Fibroblast of peridontal ligament (primary cell): ENCODE measurements around the gene ZBTB48.

Source experiments
- DNase-seq: peaks from one replicate; pipeline ENCODE4 v3.0.0-alpha.2; 2010; ENCODE audit errors: extremely low read depth

Gene ZBTB48

DNA sequence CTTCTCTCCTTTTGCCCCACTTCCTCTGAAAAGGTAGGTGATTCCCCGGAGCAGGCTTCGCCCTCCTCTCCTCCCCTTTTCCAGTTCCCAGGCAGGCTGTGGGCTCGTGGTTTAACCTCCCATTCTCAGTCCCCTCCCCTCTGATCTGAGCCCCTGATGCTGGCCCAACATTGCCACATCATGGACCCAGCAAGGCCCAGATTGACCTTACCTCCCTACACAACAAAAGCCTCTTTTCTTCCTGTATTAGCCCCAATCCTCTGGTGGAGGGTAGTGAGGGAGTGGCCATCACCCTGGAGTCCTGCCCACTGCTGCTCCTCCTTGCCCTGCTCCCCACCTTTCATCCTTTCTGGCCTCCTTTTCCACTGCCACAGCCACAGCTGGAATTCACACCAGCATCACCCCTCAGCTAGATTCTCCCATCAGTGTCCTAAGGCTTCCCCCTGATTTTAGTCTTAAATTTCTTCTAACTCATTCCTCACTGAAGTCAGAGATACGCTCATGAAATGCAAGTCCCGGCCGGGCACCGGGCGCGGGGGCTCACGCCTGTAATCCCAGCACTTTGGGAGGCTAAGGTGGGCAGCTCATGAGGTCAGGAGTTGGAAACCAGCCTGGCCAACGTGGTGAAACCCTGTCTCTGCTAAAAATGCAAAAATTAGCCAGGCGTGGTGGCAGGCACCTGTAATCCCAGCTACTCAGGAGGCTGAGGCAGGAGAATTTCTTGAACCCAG, 7.0 kb upstream of the ZBTB48 start:
- no peak for DNase-seq

DNA sequence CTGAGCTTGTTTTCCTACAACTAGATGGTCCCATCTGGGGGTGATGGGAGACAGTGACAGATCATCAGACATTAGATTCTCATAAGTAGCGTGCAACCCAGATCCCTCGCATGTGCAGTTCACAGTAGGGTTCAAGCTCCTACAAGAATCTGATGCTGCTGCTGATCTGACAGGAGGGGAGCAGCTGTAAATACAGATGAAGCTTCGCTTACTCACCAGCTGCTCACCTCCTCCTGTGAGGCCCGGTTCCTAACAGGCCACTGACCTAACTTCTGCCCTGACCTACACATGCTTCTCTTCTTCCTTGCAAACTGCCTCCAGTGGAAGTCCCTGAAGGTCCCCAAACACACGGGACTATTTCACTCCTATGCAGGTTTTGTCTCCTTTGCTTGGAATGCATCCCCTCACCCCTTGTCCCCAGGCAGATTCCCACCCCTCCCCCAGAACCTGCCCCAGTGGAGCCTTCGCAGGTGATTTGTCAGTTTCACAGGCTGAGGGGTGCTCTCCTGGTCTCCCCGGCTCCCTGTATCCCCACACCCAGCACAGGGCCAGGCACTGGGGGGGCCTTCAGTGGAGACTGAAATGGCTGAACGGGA, 5.7 kb upstream of the ZBTB48 start:
- DNase-seq: no peak

DNA sequence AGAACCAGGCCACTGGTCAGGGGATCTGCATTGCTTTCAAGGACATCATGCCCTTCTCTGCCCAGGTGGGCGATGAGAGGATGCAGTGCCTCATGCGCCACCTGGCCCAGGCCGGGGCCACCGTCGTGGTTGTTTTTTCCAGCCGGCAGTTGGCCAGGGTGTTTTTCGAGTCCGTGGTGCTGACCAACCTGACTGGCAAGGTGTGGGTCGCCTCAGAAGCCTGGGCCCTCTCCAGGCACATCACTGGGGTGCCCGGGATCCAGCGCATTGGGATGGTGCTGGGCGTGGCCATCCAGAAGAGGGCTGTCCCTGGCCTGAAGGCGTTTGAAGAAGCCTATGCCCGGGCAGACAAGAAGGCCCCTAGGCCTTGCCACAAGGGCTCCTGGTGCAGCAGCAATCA, 5.0 kb upstream of the ZBTB48 start:
- no peak for DNase-seq

DNA sequence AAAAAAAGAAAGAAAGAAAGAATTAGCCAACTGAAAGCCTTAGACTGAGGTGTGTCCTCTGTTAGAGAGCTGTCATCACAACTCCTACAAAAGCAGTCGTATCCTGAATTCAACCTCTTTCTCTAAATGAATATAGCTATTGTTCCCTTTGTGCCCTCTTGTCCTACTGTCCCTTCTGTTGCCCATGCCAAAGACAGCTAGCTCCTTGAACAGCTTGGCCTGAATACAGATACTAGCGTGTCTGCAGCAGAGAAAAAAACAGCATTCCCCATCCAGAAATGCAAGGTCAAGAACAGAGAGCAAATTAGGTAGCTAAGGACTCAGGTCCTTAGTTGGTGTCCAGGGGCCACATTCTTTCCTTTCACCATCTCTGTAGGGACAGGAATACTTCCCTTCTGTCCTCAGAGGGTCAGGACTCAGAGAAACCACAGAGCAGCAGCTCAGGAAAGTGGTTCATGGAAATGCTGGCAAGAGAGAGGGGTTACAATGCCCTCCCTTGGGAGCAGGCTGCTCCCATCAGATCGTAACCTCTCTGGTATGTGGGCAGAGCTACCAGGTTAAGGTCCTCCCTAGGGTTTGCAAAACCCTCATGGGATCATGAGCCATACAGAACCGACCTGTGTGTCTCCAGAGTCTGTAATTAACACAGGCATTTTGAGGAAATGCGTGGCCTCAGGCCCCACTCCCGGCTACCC, 1.8 kb upstream of the ZBTB48 start:
- no peak for DNase-seq

DNA sequence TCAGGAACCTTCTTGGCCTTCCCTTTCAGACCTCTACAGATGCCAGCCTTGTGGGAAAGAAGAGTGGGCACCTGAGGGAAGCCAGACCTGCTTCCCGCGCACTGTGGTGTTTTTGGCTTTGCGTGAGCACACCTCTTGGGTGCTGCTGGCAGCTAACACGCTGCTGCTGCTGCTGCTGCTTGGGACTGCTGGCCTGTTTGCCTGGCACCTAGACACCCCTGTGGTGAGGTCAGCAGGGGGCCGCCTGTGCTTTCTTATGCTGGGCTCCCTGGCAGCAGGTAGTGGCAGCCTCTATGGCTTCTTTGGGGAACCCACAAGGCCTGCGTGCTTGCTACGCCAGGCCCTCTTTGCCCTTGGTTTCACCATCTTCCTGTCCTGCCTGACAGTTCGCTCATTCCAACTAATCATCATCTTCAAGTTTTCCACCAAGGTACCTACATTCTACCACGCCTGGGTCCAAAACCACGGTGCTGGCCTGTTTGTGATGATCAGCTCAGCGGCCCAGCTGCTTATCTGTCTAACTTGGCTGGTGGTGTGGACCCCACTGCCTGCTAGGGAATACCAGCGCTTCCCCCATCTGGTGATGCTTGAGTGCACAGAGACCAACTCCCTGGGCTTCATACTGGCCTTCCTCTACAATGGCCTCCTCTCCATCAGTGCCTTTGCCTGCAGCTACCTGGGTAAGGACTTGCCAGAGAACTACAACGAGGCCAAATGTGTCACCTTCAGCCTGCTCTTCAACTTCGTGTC, 995 bp upstream of the ZBTB48 start:
- no peak for DNase-seq

DNA sequence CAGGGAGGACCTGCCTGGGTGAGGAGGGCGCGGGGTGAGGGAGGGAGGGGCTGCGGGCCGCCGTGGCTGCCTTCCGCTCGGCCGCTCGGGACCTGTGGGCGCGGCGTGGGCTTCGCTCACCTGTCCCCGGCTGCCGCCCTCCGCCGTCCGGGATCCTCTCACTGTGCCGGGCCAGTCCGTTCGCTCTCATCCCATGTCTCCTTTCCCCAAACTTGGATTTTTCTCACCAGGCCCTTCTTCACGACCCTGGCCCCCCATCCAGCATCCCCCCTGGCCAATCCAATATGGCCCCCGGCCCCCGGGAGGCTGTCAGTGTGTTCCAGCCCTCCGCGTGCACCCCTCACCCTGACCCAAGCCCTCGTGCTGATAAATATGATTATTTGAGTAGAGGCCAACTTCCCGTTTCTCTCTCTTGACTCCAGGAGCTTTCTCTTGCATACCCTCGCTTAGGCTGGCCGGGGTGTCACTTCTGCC, 362 bp downstream of the ZBTB48 start:
- no peak for DNase-seq

DNA sequence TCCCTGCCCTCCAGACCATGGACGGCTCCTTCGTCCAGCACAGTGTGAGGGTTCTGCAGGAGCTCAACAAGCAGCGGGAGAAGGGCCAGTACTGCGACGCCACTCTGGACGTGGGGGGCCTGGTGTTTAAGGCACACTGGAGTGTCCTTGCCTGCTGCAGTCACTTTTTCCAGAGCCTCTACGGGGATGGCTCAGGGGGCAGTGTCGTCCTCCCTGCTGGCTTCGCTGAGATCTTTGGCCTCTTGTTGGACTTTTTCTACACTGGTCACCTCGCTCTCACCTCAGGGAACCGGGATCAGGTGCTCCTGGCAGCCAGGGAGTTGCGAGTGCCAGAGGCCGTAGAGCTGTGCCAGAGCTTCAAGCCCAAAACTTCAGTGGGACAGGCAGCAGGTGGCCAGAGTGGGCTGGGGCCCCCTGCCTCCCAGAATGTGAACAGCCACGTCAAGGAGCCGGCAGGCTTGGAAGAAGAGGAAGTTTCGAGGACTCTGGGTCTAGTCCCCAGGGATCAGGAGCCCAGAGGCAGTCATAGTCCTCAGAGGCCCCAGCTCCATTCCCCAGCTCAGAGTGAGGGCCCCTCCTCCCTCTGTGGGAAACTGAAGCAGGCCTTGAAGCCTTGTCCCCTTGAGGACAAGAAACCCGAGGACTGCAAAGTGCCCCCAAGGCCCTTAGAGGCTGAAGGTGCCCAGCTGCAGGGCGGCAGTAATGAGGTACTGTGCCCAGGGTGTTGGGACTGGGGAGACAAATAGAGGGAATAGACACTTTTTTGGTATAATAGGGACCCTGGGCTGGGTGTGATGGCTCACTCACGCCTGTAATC, 1.0 kb downstream of the ZBTB48 start:
- no peak for DNase-seq

DNA sequence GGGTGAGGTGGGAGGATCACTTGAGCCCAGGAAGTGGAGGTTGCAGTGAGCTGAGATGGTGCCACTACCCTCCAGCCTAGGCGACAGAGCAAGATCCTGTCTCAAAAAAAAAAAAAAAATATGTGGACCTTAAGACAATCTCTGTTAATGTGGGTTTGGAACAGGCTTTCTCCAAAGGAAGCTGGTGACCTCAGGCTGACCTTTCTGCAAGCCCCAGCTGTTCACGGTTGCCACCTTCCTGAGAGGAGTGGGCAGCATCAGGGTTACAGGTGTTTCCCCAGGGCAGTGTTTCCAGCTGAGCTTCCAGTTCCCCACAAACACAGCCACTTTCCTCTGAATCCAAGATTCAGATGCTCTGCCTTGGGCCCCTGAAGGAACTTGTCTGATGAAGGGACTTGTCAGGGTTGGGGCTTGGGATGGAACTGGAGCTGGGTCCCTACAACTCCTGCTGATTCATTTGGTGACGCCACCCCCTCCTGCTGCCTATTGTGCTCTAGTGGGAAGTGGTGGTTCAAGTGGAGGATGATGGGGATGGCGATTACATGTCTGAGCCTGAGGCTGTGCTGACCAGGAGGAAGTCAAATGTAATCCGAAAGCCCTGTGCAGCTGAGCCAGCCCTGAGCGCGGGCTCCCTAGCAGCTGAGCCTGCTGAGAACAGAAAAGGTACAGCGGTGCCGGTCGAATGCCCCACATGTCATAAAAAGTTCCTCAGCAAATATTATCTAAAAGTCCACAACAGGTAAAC, 1.9 kb downstream of the ZBTB48 start:
- no peak for DNase-seq

DNA sequence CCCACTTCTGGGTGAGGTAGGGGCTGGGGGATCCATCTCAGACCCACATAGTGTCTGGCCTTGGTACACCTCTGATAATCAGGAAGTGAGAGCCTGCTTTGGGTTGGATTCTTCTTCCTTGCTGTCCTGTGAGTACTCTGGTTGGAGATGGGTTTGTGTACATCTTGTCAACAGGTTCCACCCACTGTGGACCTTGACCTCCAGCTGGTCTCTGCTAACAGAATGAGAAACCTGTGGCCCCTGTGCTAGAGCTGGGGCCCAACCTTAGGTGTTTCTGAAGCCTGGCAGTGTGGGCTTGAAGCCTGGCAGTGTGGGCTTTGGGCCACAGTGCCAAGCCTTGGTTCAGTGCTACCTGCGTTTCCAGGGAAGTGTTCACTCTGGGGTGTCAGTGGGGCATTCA, 2.6 kb downstream of the ZBTB48 start:
- no peak for DNase-seq

DNA sequence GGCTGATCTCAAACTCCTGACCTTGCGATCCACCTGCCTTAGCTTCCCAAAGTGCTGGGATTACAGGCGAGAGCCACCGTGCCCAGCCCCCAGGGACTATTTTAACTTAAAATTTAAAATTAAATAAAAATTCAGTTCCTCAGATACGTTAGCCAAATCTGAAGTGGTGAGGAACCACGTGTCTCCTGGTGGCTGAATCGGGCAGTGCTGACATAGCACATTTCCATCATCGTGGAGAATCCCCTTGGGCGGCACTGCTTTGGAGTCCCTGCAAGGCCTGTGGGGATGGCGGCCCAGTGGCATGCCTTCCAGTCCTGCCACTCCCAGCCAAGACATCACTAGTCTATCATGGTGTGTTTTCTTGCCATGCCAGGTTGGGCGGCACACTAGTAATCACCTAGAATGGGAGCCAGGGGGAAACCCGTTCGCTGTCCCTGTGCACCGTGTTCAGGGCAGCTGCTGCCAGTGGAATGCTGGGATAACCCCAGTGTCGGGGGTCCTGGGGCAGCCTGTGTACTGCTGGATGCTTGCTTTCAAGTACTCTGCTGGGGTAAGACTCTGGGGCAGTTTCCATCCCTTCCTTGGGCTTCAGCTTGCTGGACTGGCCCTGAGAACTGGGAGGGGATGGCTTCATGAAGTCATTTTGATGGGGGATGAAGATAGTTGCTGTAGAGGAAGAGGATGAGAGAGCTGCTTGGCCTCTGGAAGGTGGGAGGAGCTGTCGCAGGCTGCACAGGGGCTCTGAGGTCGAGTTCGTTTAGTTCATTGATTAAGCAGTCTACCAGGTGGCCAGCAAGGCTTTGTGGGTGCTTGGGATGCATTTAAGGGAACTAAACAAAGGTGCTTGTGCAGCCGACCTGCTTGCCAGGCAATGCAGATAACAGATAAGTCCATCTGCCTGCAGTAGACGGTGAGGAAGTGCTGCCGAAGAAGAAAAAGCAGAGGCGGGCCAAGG, 4.6 kb downstream of the ZBTB48 start:
- no peak for DNase-seq

DNA sequence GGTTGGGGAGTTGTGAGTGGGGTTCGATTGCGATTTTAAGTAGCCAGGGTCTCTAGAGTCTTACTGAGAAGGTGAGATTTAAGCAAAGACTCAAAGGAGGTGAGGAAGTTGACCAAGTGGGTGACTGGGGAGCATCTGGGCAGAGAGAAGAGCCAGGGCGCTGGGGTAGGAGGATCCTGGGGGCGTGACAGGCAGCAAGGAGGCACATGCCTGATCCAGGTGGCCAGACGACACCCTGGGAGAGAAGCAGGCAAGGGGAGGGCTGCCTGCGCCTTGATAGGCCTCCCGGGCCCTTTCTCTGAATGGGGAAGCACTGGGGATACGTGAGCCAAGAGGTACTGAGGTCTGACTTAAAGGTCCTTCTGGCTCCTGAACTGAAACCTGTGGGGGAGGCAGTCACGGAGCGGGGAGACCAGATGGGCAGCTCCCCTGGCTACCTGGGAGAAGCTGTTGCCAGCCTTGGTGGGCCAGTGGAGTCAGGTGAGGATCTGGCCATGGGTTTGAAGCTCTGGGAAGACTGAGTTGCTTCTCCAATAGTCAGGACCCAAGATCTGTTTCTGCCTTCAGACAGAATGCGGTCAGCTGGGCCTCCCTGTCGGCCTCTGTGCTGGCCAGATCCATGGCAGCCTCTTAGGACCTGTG, 5.4 kb downstream of the ZBTB48 start:
- no peak for DNase-seq

DNA sequence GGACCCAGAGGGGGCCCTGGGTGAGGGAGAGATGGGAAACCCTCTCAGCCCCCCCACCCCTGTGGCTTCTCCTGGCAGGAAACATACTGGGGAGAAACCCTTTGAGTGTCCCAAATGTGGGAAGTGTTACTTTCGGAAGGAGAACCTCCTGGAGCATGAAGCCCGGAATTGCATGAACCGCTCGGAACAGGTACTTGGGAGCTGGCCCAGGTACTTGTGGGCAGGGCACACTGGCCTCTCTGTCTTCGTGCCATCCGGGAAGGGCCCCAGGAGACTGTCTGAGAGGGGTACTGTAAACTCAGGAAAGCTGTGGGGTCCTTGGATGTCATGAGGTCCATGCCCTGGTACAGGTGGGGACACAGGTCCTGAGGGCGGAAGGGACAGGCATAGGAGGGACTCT, 6.0 kb downstream of the ZBTB48 start:
- no peak for DNase-seq

DNA sequence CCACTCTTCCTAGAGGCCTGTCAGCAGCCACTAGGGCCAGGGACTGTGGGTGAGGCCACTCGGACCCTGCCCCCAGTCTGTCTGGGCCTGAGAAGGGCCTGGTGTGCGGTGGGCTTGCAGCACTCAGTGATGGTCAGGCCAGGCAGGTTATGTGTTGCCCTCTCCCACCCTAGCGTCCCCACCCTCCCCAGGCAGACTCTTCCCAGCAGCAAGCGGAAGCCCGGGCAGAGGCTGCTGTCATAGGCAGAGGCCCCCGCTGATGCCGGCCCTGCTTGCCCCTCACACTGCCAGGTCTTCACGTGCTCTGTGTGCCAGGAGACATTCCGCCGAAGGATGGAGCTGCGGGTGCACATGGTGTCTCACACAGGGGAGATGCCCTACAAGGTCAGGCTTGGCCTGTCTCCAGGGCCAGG, 6.6 kb downstream of the ZBTB48 start:
- no peak for DNase-seq

DNA sequence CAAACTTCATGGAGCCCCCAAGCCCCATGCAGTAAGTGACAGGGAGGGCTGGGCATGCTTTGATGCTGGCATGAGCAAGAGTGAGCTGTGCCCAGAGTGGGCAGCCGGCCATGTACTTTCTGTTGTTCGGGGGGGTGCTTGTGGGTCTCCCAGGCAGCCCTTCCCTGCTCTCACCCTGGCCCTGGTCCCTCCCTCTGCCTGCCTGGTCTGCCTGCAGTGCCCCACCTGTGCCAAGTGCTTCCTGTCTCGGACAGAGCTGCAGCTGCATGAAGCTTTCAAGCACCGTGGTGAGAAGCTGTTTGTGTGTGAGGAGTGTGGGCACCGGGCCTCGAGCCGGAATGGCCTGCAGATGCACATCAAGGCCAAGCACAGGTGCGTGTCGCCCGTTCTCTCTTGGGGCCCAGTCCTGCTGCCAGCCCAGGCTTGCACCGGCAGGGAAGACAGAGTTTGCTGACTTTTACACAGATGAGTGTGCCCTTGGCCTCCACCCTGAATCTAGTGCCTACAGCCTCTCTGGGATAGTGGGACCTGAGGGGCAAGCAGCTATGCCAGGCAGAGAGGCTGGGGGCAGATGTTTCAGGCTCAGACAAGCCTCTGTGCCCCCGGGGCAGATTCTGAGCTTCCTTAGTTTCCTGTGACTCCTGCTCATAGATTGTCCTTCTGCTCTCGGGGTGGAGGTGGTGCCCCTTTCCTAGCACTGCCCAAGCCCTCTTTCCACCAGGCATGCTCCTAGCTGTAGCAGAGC, 7.6 kb downstream of the ZBTB48 start:
- DNase-seq: no peak

DNA sequence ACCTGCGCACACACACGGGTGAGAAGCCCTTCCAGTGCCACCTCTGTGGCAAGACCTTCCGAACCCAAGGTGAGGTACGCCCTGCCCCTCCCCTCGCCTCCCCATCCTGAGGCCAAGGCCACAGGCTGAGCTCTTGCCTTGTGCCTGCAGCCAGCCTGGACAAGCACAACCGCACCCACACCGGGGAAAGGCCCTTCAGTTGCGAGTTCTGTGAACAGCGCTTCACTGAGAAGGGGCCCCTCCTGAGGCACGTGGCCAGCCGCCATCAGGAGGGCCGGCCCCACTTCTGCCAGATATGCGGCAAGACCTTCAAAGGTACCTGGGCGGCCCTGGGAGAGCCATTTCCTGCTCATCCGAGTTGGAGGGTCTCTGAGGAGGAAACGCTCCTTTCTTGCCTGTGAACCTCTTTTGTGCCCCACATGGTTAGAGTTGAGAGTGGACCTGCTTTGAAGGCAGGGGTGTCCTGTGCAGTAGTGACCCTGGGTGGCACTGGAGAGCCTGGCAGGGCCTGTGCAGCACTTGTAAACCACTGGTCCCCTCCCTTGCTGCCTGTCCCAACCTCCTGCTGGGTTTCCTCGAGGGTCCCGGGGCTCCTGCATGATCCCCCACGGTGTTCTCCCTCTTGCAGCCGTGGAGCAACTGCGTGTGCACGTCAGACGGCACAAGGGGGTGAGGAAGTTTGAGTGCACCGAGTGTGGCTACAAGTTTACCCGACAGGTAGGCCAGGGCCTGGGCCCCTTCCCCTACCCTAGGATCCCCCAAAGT, 8.5 kb downstream of the ZBTB48 start:
- no peak for DNase-seq

DNA sequence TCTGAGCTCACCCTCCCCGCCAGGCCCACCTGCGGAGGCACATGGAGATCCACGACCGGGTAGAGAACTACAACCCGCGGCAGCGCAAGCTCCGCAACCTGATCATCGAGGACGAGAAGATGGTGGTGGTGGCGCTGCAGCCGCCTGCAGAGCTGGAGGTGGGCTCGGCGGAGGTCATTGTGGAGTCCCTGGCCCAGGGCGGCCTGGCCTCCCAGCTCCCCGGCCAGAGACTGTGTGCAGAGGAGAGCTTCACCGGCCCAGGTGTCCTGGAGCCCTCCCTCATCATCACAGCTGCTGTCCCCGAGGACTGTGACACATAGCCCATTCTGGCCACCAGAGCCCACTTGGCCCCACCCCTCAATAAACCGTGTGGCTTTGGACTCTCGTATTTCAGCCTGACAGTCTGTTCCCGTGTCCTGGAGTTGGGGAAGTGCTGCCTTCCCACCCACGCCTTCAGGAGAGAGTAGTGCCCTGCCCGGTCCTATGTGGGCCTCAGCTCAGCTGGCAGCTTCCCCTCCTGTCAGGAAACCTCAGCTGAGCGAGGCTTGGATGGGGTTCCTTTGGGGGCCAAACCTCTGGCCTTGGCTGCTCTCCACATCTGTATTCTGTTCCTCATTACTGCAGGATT, 9.2 kb downstream of the ZBTB48 start:
- no peak for DNase-seq

DNA sequence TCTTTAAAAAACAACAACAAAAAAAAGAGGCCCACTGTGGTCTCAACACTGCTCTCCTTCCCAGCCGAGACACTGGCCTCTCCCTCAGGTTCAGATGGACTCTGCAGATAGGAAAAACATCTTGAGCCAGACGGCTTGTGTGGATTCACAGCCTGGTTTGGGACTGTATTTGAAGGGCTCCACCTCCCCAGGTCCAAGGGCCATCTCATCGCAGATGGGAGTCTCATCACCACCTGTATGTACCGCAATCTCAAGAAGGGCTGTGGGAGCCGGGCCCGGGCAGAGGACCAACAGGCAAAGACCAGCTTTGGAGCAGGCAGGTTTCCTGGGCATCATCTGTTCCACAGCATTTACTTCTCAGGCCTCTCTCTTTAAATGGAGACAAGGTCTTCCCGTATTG, 10.3 kb downstream of the ZBTB48 start:
- no peak for DNase-seq
